Activated T-cell treated with anti-CD3 and anti-CD28 coated beads, Interleukin-2, amount 50 U/mL, for 1 hour (primary cell): ENCODE measurements around the gene SLC24A4.
A peak's percentile ranks its signal among the peaks of the same experiment; 100 is the strongest.

Source experiments
- DNase-seq: peaks from one replicate; pipeline ENCODE4 v3.0.0-alpha.2; 2020

SLC24A4 gene

GRCh38 chr14:92528486-92529100, 205.6 kb downstream of the SLC24A4 start:
- DNase-seq: peak; percentile 15

- peak; percentile 8 for DNase-seq
Measured at GRCh38 chr14:92529903-92530302, 206.9 kb downstream of the SLC24A4 start.

GRCh38 chr14:92531106-92531873, 208.3 kb downstream of the SLC24A4 start:
- peak; percentile 73 for DNase-seq

- DNase-seq: peak; percentile 20
Measured at GRCh38 chr14:92532490-92533163, 209.7 kb downstream of the SLC24A4 start.

- peak; percentile 37 for DNase-seq
Measured at GRCh38 chr14:92534932-92535643, 212.1 kb downstream of the SLC24A4 start.

- peak; percentile 11 for DNase-seq
Measured at GRCh38 chr14:92536231-92536630, 213.3 kb downstream of the SLC24A4 start.

- no peak for DNase-seq
Measured at GRCh38 chr14:92538412-92538985, 215.5 kb downstream of the SLC24A4 start.

GRCh38 chr14:92539419-92539818, 216.5 kb downstream of the SLC24A4 start:
- no peak for DNase-seq

GRCh38 chr14:92539875-92540274, 216.9 kb downstream of the SLC24A4 start:
- DNase-seq: no peak

GRCh38 chr14:92540472-92541048, 217.6 kb downstream of the SLC24A4 start:
- no peak for DNase-seq

- peak; percentile 10 for DNase-seq
Measured at GRCh38 chr14:92542766-92543554, 220.0 kb downstream of the SLC24A4 start.

- no peak for DNase-seq
Measured at GRCh38 chr14:92544051-92544720, 221.2 kb downstream of the SLC24A4 start.

- DNase-seq: peak; percentile 14
Measured at GRCh38 chr14:92546347-92547053, 223.5 kb downstream of the SLC24A4 start.

GRCh38 chr14:92549105-92549858, 226.3 kb downstream of the SLC24A4 start:
- no peak for DNase-seq

GRCh38 chr14:92549859-92550230, 226.9 kb downstream of the SLC24A4 start:
- no peak for DNase-seq
